GM23338 (cell line): ENCODE measurements around the gene SMYD1. TPM values are rescaled to one million over a fixed set of nuclear protein-coding genes. Genes with fewer than 3 reads are reported as not detected.

Experiments used
- ATAC-seq: fragments of 200-7000 bp; cut with Tn5 transposase; 3 replicates; pipeline ENCODE4 v1.9.1; 2020
- DNase-seq: peaks from one replicate; pipeline ENCODE4 v3.0.0-alpha.2; 2015; ENCODE audit warnings: low spot score
- H2AFZ ChIP-seq: fragments of 200-600 bp; sonication (generic); 2 replicates; pipeline ENCODE4 v1.8.0; 2016; ENCODE audit warnings: antibody characterized with exemption, mild to moderate bottlenecking, moderate library complexity
- H3F3A ChIP-seq: fragments of 200-600 bp; sonication (generic); replicated peaks from 2 replicates; pipeline ENCODE4 v1.8.0; 2017; ENCODE audit warnings: antibody characterized with exemption, mixed run types, low read depth
- H3K27ac ChIP-seq: fragments of 200-600 bp; sonication (generic); 2 replicates; pipeline ENCODE4 v1.6.1; 2016; ENCODE audit warnings: low read depth
- H3K27me3 ChIP-seq: fragments of 200-600 bp; sonication (generic); 2 replicates; pipeline ENCODE4 v1.8.0; 2016; ENCODE audit warnings: mild to moderate bottlenecking, mixed run types, moderate library complexity; ENCODE audit not compliant: insufficient read depth
- H3K36me3 ChIP-seq: fragments of 200-600 bp; sonication (generic); 2 replicates; pipeline ENCODE4 v1.8.0; 2016; ENCODE audit warnings: mild to moderate bottlenecking; ENCODE audit not compliant: insufficient read depth
- H3K4me1 ChIP-seq: fragments of 200-600 bp; sonication (generic); 2 replicates; pipeline ENCODE4 v1.8.0; 2016; ENCODE audit warnings: mild to moderate bottlenecking, moderate library complexity; ENCODE audit not compliant: insufficient read depth
- H3K4me2 ChIP-seq: fragments of 200-600 bp; sonication (generic); 2 replicates; pipeline ENCODE4 v1.7.1; 2017; ENCODE audit warnings: mixed run types
- H3K4me3 ChIP-seq: fragments of 200-600 bp; sonication (generic); 2 replicates; pipeline ENCODE4 v1.6.1; 2016; ENCODE audit warnings: mixed run types
- H3K79me2 ChIP-seq: fragments of 200-600 bp; sonication (generic); replicated peaks from 2 replicates; pipeline ENCODE4 v1.8.0; 2017; ENCODE audit warnings: mild to moderate bottlenecking; ENCODE audit not compliant: insufficient read depth
- H3K9me2 ChIP-seq: fragments of 200-600 bp; sonication (generic); 2 replicates; pipeline ENCODE4 v1.8.0; 2017; ENCODE audit not compliant: insufficient read depth
- H4K20me1 ChIP-seq: fragments of 200-600 bp; sonication (generic); replicated peaks from 2 replicates; pipeline ENCODE4 v1.8.0; 2017; ENCODE audit warnings: mild to moderate bottlenecking; ENCODE audit not compliant: insufficient read depth
- H3K27ac Mint-ChIP-seq: 2 replicates; pipeline ENCODE4 v1.8.0; 2020; ENCODE audit warnings: inconsistent platforms, mild to moderate bottlenecking, moderate library complexity, mixed read lengths
- H3K27me3 Mint-ChIP-seq: 3 replicates; pipeline ENCODE4 v1.8.0; 2022; ENCODE audit warnings: low read depth, mild to moderate bottlenecking, moderate library complexity, mixed read lengths, inconsistent platforms; ENCODE audit not compliant: insufficient read depth, poor library complexity
- H3K36me3 Mint-ChIP-seq: 3 replicates; pipeline ENCODE4 v1.8.0; 2021; ENCODE audit warnings: low read depth, mild to moderate bottlenecking, inconsistent platforms, moderate library complexity, mixed read lengths
- H3K4me1 Mint-ChIP-seq: 3 replicates; pipeline ENCODE4 v1.8.0; 2020; ENCODE audit warnings: mild to moderate bottlenecking, inconsistent platforms, mixed read lengths
- H3K4me3 Mint-ChIP-seq: 3 replicates; pipeline ENCODE4 v1.8.0; 2021; ENCODE audit warnings: moderate library complexity, mild to moderate bottlenecking, inconsistent platforms, mixed read lengths
- H3K9me3 Mint-ChIP-seq: 3 replicates; pipeline ENCODE4 v1.8.0; 2020; ENCODE audit warnings: moderate library complexity, mild to moderate bottlenecking, inconsistent platforms, mixed read lengths
- CTCF ChIP-seq, 2 experiments: fragments of 200-600 bp in 1 of 2; sonication (generic) in 1 of 2; conservative IDR thresholded peaks; 2 replicates each; pipeline versions ENCODE4 v1.5.1 to v1.6.1; 2016 to 2017; ENCODE audit warnings: antibody characterized with exemption in 2 of 2, low read depth in 2 of 2, mild to moderate bottlenecking in 2 of 2, moderate library complexity in 1 of 2
- ETS1 ChIP-seq: IDR thresholded peaks from 2 replicates; pipeline ENCODE4 v1.6.1; 2016; ENCODE audit warnings: antibody characterized with exemption
- REST ChIP-seq: IDR thresholded peaks from one replicate; pipeline ENCODE4 v1.6.1; 2018; ENCODE audit warnings: antibody characterized with exemption; ENCODE audit not compliant: unreplicated experiment
- ZNF114 ChIP-seq: fragments of 250-450 bp; sonication (Bioruptor Pico); IDR thresholded peaks from 2 replicates; pipeline ENCODE4 v1.5.0; 2020; ENCODE audit warnings: mild to moderate bottlenecking, moderate library complexity
- ZNF462 ChIP-seq: fragments of 250-450 bp; sonication (Bioruptor Pico); IDR thresholded peaks from 2 replicates; pipeline ENCODE4 v1.5.0; 2020; ENCODE audit warnings: mild to moderate bottlenecking, moderate library complexity
- polyA plus RNA-seq: library from polyadenylated mRNA; unstranded; fragments of >200 nt; fragmentation: Nextera tagmentation; extraction: Ambion mirVana; gene quantifications from 2 replicates; pipeline ENCODE4 v1.2.1, GENCODE V29; 2016
- total RNA-seq: library from RNA; depleted of rRNA; stranded (reverse); fragments of >200 nt; shearing (Covaris generic); gene quantifications from 2 replicates; pipeline ENCODE4 v1.2.3, GENCODE V29; 2014

SMYD1 gene
- total and polyA plus RNA-seq, 2 experiments from 2014 or later = 0.07 TPM; not detected in 1

- TF ChIP-seq CTCF (conservative IDR thresholded peaks at IDR 0.05; ENCODE audit: low read depth in 2 of 2) (no peak), ETS1 (no peak)
Observed at GRCh38 chr2:88018909-88019308, 48.7 kb upstream of the SMYD1 start (continued).

- Histone ChIP-seq H3K79me2 (no peaks in the 10 kb centered on the region), H3K9me2 (no peaks in the 10 kb centered on the region), H2AFZ (no peak overlapping the region), H3K4me2 (no peak overlapping the region), H3K4me1 (peaks cover 13% of the 10 kb centered on the region), H4K20me1 (no peaks in the 10 kb centered on the region), H3K36me3 (no peaks in the 10 kb centered on the region), H3K4me3 (no peak overlapping the region), H3K27me3 (no peaks in the 10 kb centered on the region), H3F3A (no peaks in the 10 kb centered on the region), H3K27ac (no peak overlapping the region)
- peaks cover 39% of the 10 kb centered on the region for H3K4me1 Mint-ChIP-seq
- ATAC-seq (no peak), DNase-seq (no peak)
- peaks cover 14% of the 10 kb centered on the region for H3K27me3 Mint-ChIP-seq
- H3K9me3 Mint-ChIP-seq = peaks cover 21% of the 10 kb centered on the region
- no peak overlapping the region; the same call in 1 of the 2 replicates for H3K27ac Mint-ChIP-seq
- peaks cover 19% of the 10 kb centered on the region for H3K36me3 Mint-ChIP-seq
- H3K4me3 Mint-ChIP-seq = no peak overlapping the region
- TF ChIP-seq ZNF114 (CRISPR knock-in tag) (no peak), REST (no peak), ZNF462 (CRISPR knock-in tag) (no peak)
Observed at GRCh38 chr2:88019985-88020384, 47.6 kb upstream of the SMYD1 start.
